GM10266 (cell line): Measurements from ENCODE around the gene PLA2R1.

ENCODE experiments used
- DNase-seq: peaks from one replicate; pipeline ENCODE4 v3.0.0; 2012; ENCODE audit errors: extremely low spot score
- TF ChIP-seq, protein P1 (sequence below): IDR thresholded peaks from 2 replicates; pipeline ENCODE4 v1.5.1; 2012; ENCODE audit warnings: mild to moderate bottlenecking, low read depth; ENCODE audit not compliant: control insufficient read depth, insufficient read depth; ENCODE audit errors: missing control alignments

The PLA2R1 gene

GRCh38 chr2:160064916-160065315 lies 2.5 kb upstream of the PLA2R1 start:
- TF ChIP-seq, protein P1, sequence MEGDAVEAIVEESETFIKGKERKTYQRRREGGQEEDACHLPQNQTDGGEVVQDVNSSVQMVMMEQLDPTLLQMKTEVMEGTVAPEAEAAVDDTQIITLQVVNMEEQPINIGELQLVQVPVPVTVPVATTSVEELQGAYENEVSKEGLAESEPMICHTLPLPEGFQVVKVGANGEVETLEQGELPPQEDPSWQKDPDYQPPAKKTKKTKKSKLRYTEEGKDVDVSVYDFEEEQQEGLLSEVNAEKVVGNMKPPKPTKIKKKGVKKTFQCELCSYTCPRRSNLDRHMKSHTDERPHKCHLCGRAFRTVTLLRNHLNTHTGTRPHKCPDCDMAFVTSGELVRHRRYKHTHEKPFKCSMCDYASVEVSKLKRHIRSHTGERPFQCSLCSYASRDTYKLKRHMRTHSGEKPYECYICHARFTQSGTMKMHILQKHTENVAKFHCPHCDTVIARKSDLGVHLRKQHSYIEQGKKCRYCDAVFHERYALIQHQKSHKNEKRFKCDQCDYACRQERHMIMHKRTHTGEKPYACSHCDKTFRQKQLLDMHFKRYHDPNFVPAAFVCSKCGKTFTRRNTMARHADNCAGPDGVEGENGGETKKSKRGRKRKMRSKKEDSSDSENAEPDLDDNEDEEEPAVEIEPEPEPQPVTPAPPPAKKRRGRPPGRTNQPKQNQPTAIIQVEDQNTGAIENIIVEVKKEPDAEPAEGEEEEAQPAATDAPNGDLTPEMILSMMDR, result no peak
- no peak for DNase-seq

- TF ChIP-seq, protein P1, result no peak
- DNase-seq, result no peak
These were observed 1.6 kb upstream of the PLA2R1 start for GRCh38 chr2:160063879-160064612.

DNA sequence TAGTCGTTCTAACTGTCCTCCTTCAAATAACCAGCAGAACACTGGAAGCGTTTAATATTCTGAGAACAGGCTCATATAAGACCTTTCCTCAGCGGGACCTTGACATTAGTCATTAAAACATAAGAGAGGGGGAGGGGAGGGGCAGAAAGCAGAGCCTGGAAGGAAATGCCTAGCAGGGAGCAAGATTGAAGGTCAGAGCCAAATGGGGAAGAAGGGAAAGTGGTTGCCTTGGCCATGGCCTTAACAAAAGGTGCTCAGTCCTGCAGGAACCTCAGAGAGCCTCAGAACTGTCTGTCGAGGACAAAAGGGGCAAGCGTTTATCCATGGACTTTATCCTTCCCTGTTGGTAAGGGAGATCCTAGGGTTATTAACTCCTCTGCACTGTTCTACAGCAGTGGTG lies 856 bp upstream of the PLA2R1 start:
- TF ChIP-seq, protein P1, result no peak
- DNase-seq, result no peak

- TF ChIP-seq, protein P1, result no peak
- no peak for DNase-seq
These were observed 497 bp downstream of the PLA2R1 start for GRCh38 chr2:160061944-160062291.

DNA sequence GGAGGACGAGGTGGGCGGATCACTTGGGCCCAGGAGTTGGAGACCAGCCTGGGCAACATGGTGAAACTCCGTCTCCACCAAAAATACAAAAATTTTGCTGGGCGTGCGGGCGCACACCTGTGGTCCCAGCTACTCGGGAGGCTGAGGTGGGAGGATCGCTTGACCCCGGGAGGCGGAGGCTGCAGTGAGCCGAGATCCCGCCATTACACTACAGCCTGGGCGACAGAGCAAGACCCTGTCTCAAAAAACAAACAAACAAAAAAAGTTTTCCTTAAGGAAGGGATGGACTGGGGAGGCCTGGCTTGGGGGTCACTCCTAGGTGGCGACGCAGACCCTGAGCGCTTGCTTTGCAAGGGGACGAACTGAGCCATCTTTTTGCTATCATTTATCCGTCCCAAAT lies 882 bp downstream of the PLA2R1 start:
- DNase-seq, result no peak
- TF ChIP-seq, protein P1, result no peak

DNA sequence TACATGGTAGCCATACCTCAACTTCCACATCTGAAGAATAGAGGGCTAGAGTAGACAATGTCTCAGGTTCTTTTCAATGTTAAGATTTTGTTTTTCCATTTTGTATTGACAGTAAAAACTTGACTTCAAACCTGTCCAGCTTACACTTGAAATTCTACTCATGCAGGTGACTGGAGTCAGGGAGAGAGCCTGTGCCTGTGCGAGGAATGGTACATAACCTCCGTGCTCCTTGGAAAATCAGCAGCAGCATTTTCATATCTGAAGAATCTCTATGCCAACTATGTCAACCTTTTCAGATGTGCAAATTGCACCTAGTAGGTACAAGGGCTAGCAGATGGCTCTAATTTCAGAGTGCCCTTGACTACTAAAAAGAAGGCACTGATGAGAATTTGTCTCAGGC lies 2.1 kb downstream of the PLA2R1 start:
- TF ChIP-seq, protein P1, result no peak
- no peak for DNase-seq

GRCh38 chr2:160057356-160057755 lies 5.1 kb downstream of the PLA2R1 start:
- no peak for DNase-seq
- TF ChIP-seq, protein P1, result no peak
